ENCODE measurements around the gene SOBP. TPM values are rescaled to one million over a fixed set of nuclear protein-coding genes. Genes with fewer than 3 reads are reported as not detected.

SOBP gene
- total RNA-seq, 1 donor from 2014 or later = 1.2 TPM

DNA sequence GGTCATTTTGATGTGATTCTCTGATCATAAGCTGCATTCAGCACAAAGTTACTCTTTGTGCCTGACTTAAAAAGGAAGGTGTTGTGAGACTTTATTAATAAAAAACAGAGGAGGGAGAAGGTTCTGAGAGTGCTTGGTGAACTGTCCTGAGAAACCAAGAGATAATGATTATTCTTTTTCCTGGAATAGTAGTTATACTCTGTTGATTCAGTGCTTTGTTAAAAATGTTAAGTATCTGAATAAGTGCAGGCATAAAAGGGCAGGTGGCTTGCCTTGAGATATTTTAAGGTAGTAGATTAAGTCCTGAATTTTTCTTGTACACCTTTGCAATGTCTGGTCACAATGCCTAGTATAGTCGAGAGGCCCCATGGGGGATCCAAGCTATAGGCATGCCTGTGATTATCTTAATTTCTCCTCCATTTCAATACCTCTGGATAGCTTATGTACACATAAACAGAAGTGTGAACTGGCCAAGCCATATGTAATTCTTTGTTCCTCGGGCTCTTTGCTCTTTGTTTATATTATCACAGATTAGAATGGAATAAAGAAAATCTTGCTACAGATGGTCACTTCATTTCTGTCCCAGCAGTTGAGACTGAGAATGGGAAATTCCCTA, 50.0 kb downstream of the SOBP start:
- no peaks in the 10 kb centered on the region for H3K27me3 ChIP-seq (ENCODE audit: control insufficient read depth, insufficient read depth, low read length)
- TF ChIP-seq CTCF (IDR thresholded peaks at IDR 0.05; ENCODE audit: insufficient read depth, low read length, poor library complexity, severe bottlenecking) = no peak
- DNase-seq (ENCODE audit: low read depth) = no peak
- H3K4me3 ChIP-seq (ENCODE audit: low read depth, low read length) = no peak overlapping the region
- H3K36me3 ChIP-seq (ENCODE audit: control insufficient read depth, insufficient read depth, low read length) = no peaks in the 10 kb centered on the region

DNA sequence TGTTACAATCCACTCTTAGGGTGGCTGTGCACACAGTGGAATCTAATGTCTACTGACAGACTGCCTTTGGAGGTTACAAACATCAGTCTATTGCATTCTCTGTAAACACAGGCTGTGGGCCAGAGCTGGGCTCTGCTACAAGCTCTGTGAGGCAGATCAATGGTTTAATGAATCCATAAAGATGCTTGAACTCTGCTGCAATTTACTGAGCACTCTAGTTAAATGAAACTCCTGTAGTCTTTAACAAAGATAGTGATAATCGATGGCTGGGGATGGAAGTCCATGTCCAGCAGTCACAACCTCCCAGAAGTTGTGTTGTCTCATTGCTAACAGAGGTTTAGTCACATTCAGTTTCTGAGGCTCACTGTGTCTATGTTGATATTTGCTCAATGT, 50.5 kb downstream of the SOBP start:
- Histone ChIP-seq H3K36me3 (ENCODE audit: control insufficient read depth, insufficient read depth, low read length) (no peaks in the 10 kb centered on the region), H3K4me3 (ENCODE audit: low read depth, low read length) (no peak overlapping the region), H3K27me3 (ENCODE audit: control insufficient read depth, insufficient read depth, low read length) (no peaks in the 10 kb centered on the region)
- DNase-seq (ENCODE audit: low read depth) = no peak
- TF ChIP-seq CTCF (IDR thresholded peaks at IDR 0.05; ENCODE audit: insufficient read depth, low read length, poor library complexity, severe bottlenecking) = no peak

DNA sequence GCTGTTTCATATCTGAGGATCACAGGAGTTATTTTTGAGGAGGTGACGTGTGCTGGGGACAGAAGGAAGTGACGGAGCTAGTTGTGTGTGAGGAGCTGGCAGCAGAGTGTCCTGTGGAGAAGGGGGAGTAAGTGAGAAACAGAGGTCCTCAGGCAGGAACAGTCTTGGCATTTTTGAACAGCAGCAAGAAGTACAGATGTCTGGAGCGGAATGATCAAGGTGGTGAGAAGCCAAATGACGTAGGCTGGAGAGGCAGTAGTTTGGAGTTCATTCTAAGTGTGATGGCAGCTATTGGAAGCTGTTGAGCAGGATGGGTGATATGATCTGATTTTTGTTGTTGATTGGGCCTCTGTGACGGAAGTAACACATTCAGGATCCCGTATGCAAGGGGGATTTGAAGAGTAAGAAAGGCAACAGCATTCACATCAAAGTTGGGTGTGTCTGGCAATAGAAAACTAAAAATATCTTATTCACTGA, 52.3 kb downstream of the SOBP start:
- DNase-seq (ENCODE audit: low read depth) = no peak
- TF ChIP-seq CTCF (IDR thresholded peaks at IDR 0.05; ENCODE audit: insufficient read depth, low read length, poor library complexity, severe bottlenecking) = no peak
- Histone ChIP-seq H3K4me3 (ENCODE audit: low read depth, low read length) (no peak overlapping the region), H3K36me3 (ENCODE audit: control insufficient read depth, insufficient read depth, low read length) (no peaks in the 10 kb centered on the region), H3K27me3 (ENCODE audit: control insufficient read depth, insufficient read depth, low read length) (no peaks in the 10 kb centered on the region)

DNA sequence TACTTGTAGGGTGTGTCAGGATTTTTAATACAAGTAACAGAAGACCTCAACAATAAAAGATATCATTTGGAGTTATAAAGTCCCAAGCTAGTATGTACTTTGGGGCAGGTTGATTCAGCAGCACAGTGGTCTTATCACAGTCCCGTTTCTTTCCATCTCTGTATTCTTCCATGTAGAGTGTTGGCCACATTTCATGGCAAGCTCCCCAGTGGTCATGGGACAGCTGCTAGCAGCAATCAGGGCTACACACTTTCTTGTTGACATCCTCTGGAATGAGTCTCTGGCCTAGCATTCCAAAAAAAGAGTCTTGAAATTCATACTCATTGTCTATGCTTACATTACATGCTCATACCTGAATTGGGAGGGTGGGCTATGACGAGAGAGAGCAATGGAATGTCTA, 53.2 kb downstream of the SOBP start:
- TF ChIP-seq CTCF (IDR thresholded peaks at IDR 0.05; ENCODE audit: insufficient read depth, low read length, poor library complexity, severe bottlenecking) = no peak
- Histone ChIP-seq H3K4me3 (ENCODE audit: low read depth, low read length) (no peak overlapping the region), H3K27me3 (ENCODE audit: control insufficient read depth, insufficient read depth, low read length) (no peaks in the 10 kb centered on the region), H3K36me3 (ENCODE audit: control insufficient read depth, insufficient read depth, low read length) (no peaks in the 10 kb centered on the region)
- no peak for DNase-seq (ENCODE audit: low read depth)

- DNase-seq (ENCODE audit: low read depth) = no peak
- Histone ChIP-seq H3K4me3 (ENCODE audit: low read depth, low read length) (no peak overlapping the region), H3K27me3 (ENCODE audit: control insufficient read depth, insufficient read depth, low read length) (no peaks in the 10 kb centered on the region), H3K36me3 (ENCODE audit: control insufficient read depth, insufficient read depth, low read length) (no peaks in the 10 kb centered on the region)
- no peak for TF ChIP-seq CTCF (IDR thresholded peaks at IDR 0.05; ENCODE audit: insufficient read depth, low read length, poor library complexity, severe bottlenecking)
Measured at GRCh38 chr6:107543567-107543966, 53.6 kb downstream of the SOBP start.

DNA sequence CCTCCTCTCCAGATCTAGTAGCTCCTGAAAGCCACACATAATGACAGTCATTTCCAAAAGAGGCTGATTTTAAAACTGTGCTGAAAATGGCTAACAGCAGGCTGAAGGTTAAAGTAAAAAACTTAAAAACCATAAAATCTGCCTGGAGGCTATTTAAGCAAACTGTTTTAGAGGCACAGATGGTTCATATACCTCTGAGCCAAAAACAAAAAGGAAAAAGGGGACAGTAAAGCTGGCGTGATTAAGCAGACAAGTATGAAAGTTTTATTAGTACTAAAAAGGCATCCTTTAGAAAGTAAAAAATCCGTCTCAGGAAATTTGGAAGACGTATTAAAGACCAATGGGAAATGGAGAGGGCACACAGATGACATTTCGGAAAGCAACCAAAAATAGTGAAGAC, 55.8 kb downstream of the SOBP start:
- DNase-seq (ENCODE audit: low read depth) = no peak
- no peak overlapping the region for H3K4me3 ChIP-seq (ENCODE audit: low read depth, low read length)
- H3K36me3 ChIP-seq (ENCODE audit: control insufficient read depth, insufficient read depth, low read length) = no peaks in the 10 kb centered on the region
- TF ChIP-seq CTCF (IDR thresholded peaks at IDR 0.05; ENCODE audit: insufficient read depth, low read length, poor library complexity, severe bottlenecking) = no peak
- no peaks in the 10 kb centered on the region for H3K27me3 ChIP-seq (ENCODE audit: control insufficient read depth, insufficient read depth, low read length)

Measured in kidney epithelial cell (primary cell).